Kidney capillary endothelial cell (primary cell): ENCODE measurements around the gene TMEM250.

Source experiments
- DNase-seq: peaks from one replicate; pipeline ENCODE4 v3.0.0-alpha.2; 2018; ENCODE audit warnings: low spot score

TMEM250 gene

GRCh38 chr9:136147890-136148714 is 29.4 kb upstream of the TMEM250 start:
- no peak for DNase-seq

GRCh38 chr9:136147038-136147889 is 28.6 kb upstream of the TMEM250 start:
- no peak for DNase-seq

- no peak for DNase-seq
Observed at GRCh38 chr9:136146126-136147037, 27.7 kb upstream of the TMEM250 start.

GRCh38 chr9:136145580-136145979 is 26.9 kb upstream of the TMEM250 start:
- DNase-seq, result no peak

- DNase-seq, result no peak
Observed at GRCh38 chr9:136144450-136144849, 25.8 kb upstream of the TMEM250 start.

GRCh38 chr9:136143215-136144001 is 24.7 kb upstream of the TMEM250 start:
- DNase-seq, result no peak

- DNase-seq, result no peak
Observed at GRCh38 chr9:136142859-136143214, 24.2 kb upstream of the TMEM250 start.

GRCh38 chr9:136142414-136142796 is 23.7 kb upstream of the TMEM250 start:
- no peak for DNase-seq

- DNase-seq, result no peak
Observed at GRCh38 chr9:136141682-136142413, 23.2 kb upstream of the TMEM250 start.

- no peak for DNase-seq
Observed at GRCh38 chr9:136140966-136141365, 22.3 kb upstream of the TMEM250 start.

GRCh38 chr9:136140046-136140445 is 21.4 kb upstream of the TMEM250 start:
- no peak for DNase-seq

- no peak for DNase-seq
Observed at GRCh38 chr9:136138566-136138965, 19.9 kb upstream of the TMEM250 start.

- no peak for DNase-seq
Observed at GRCh38 chr9:136137321-136138265, 18.9 kb upstream of the TMEM250 start.

- DNase-seq, result no peak
Observed at GRCh38 chr9:136136127-136136925, 17.7 kb upstream of the TMEM250 start.

GRCh38 chr9:136135326-136136126 is 16.9 kb upstream of the TMEM250 start:
- no peak for DNase-seq

GRCh38 chr9:136133959-136134484 is 15.3 kb upstream of the TMEM250 start:
- no peak for DNase-seq

GRCh38 chr9:136133191-136133958 is 14.7 kb upstream of the TMEM250 start:
- DNase-seq, result no peak
